Sigmoid colon (tissue), 4 donors: ENCODE data around the gene B4GALNT2.

Experiments
- CTCF ChIP-seq, 4 experiments: fragments of 450-650 bp in 3 of 4; fragments of 200-600 bp in 1 of 4; IDR thresholded peaks; one replicate each; pipeline ENCODE4 v1.5.1; 2016 to 2019; ENCODE audit warnings: antibody characterized with exemption in 4 of 4, mild to moderate bottlenecking in 3 of 4, moderate library complexity in 2 of 4
- EP300 ChIP-seq, 4 donors: sonication (generic); formaldehyde crosslinking; IDR thresholded peaks; one replicate each; pipeline ENCODE4 v1.6.1; 2017; ENCODE audit warnings: antibody characterized with exemption in 4 of 4

GRCh38 chr17:49180998-49181635, 48.5 kb downstream of the B4GALNT2 start:
- TF ChIP-seq CTCF (IDR thresholded peaks at IDR 0.05) = no peak
- no peak for TF ChIP-seq EP300 (IDR thresholded peaks at IDR 0.05)
